Right lobe of liver (tissue), 4 donors: ENCODE measurements around the gene HOXB6.

Experiments
- POLR2A ChIP-seq: fragments of 450-650 bp; IDR thresholded peaks from one replicate; pipeline ENCODE4 v1.6.1; 2017; ENCODE audit warnings: antibody characterized with exemption, mild to moderate bottlenecking
- TF ChIP-seq, protein P1 (sequence below), 4 donors: fragments of 200-600 bp in 3 of 4; fragments of 450-650 bp in 1 of 4; IDR thresholded peaks; one replicate each; pipeline versions ENCODE4 v1.5.1 to v1.8.0; 2016 to 2022; ENCODE audit warnings: antibody characterized with exemption in 4 of 4, mild to moderate bottlenecking in 2 of 4
- donor health status: DM: no; HTN: no; CAD: no.
- donor health status: DM: no; HTN: no; CAD: no.
- donor health status: DM: no; HTN: yes; CAD: no.

DNA sequence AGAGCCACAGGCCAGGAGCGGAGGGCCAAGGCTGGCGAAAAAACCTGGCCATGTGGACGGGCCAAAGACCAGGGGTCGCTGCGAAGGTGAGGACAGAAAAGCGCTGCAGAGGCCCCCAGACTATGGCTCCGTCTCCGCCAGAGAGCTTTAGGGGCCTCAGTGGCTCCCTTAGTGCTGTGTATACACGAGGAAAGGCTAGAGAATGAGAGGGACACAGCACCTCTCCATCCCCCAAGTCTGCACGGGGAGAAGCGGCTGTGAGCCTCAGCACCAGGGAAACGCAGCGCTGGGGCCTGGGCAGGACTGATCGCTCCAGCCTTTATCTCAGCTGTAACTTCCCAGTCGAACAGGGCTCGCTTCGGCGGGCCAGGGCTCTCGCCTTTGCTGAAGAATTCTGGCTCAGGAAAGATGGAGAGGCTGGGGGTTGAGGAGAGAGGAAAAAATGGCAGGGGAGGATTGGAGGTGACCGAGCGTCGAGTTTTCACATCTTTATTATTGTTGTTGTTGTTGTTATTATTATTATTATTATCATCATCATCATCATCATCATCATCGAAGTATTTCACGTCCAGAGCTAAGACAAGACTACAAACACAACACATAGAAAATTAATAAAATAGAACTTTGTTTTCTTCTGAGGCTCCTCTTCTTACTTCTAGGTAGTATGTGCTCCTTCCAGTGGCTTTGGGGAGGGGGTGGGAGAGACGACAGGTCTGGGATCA is 9.3 kb downstream of the HOXB6 start:
- TF ChIP-seq, protein P1, sequence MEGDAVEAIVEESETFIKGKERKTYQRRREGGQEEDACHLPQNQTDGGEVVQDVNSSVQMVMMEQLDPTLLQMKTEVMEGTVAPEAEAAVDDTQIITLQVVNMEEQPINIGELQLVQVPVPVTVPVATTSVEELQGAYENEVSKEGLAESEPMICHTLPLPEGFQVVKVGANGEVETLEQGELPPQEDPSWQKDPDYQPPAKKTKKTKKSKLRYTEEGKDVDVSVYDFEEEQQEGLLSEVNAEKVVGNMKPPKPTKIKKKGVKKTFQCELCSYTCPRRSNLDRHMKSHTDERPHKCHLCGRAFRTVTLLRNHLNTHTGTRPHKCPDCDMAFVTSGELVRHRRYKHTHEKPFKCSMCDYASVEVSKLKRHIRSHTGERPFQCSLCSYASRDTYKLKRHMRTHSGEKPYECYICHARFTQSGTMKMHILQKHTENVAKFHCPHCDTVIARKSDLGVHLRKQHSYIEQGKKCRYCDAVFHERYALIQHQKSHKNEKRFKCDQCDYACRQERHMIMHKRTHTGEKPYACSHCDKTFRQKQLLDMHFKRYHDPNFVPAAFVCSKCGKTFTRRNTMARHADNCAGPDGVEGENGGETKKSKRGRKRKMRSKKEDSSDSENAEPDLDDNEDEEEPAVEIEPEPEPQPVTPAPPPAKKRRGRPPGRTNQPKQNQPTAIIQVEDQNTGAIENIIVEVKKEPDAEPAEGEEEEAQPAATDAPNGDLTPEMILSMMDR (IDR thresholded peaks at IDR 0.05): no peak
- TF ChIP-seq POLR2A: no peak
